Activated CD4-positive, alpha-beta memory T cell treated with anti-CD3 and anti-CD28 coated beads for 36 hours (primary cell): Measurements from ENCODE around the gene IRAK2. TPM values are rescaled to one million over a fixed set of nuclear protein-coding genes. Genes with fewer than 3 reads are reported as not detected.

Source experiments
- CTCF ChIA-PET: fragments of 350-600 bp; sonication (Branson Sonifier 250); formaldehyde crosslinking; loops from one replicate; lab custom pipeline; 2021; ENCODE audit warnings: antibody characterized with exemption, inconsistent platforms; lab: Charles Lee
- POLR2A ChIA-PET: fragments of 350-600 bp; sonication (Branson Sonifier 250); formaldehyde crosslinking; loops from one replicate; lab custom pipeline; 2021; ENCODE audit warnings: antibody characterized with exemption; lab: Charles Lee
- DNase-seq: peaks from one replicate; pipeline ENCODE4 v3.0.0-alpha.2; 2020
- H3K27ac Mint-ChIP-seq: one replicate; pipeline ENCODE4 v1.8.0; 2021; ENCODE audit warnings: mixed read lengths
- H3K27me3 Mint-ChIP-seq: one replicate; pipeline ENCODE4 v1.8.0; 2021; ENCODE audit warnings: mixed read lengths
- H3K36me3 Mint-ChIP-seq: one replicate; pipeline ENCODE4 v1.8.0; 2021; ENCODE audit warnings: mixed read lengths
- H3K4me1 Mint-ChIP-seq: one replicate; pipeline ENCODE4 v1.8.0; 2021; ENCODE audit warnings: low read depth, mixed read lengths
- H3K4me3 Mint-ChIP-seq: one replicate; pipeline ENCODE4 v1.8.0; 2021; ENCODE audit warnings: mild to moderate bottlenecking, mixed read lengths
- H3K9me3 Mint-ChIP-seq: one replicate; pipeline ENCODE4 v1.8.0; 2021; ENCODE audit warnings: mixed read lengths
- intact Hi-C: fragments of 100-400 bp; cut with micrococcal nuclease; formaldehyde crosslinking; loops from one replicate; pipeline ENCODE4 v1.15.1; 2023
- total RNA-seq, 2 experiments: library from RNA; stranded (reverse); gene quantifications; one replicate each; pipeline ENCODE4 v1.2.3, GENCODE V29; 2021

The IRAK2 gene
- total RNA-seq, 2 experiments from 2014 or later, result 7.3 to 8.3 TPM

- H3K4me1 Mint-ChIP-seq, result peaks cover 66% of the 10 kb centered on the region
- no peaks in the 10 kb centered on the region for H3K27me3 Mint-ChIP-seq
- POLR2A ChIA-PET, result interaction anchor here (1.0 kb wide), 1 partner anchor 16 kb away, joined by 5 read pairs; no protein-coding TSS in a partner anchor
- intact Hi-C loops, result loop anchor here (5.0 kb wide), 1 partner anchor 162 kb away; the partner anchor contains the start of gene BRK1
- CTCF ChIA-PET, result interaction anchor here (0.6 to 2.2 kb wide), 7 partner anchors 14 to 347 kb away, joined by 3 to 12 read pairs (median 3); partner anchors contain the start of genes CRELD1 and GHRL
- H3K4me3 Mint-ChIP-seq, result no peak overlapping the region
- no peaks in the 10 kb centered on the region for H3K9me3 Mint-ChIP-seq
- DNase-seq, result no peak
- H3K27ac Mint-ChIP-seq, result peak overlapping the region; percentile 3
- peaks cover 51% of the 10 kb centered on the region for H3K36me3 Mint-ChIP-seq
Observed at GRCh38 chr3:10279384-10280176, 114.9 kb downstream of the IRAK2 start.

- peak; percentile 41 for DNase-seq
- Mint-ChIP-seq H3K4me1 (peaks cover 71% of the 10 kb centered on the region), H3K9me3 (no peaks in the 10 kb centered on the region), H3K36me3 (peaks cover 51% of the 10 kb centered on the region), H3K27ac (peak overlapping the region; percentile 3), H3K4me3 (no peak overlapping the region), H3K27me3 (no peaks in the 10 kb centered on the region)
- CTCF ChIA-PET, result interaction anchor here (0.7 to 2.2 kb wide), 7 partner anchors 13 to 347 kb away, joined by 3 to 12 read pairs (median 3); partner anchors contain the start of genes CRELD1 and GHRL
- intact Hi-C loops, result loop anchor here (5.0 kb wide), 1 partner anchor 163 kb away; the partner anchor contains the start of gene BRK1
- POLR2A ChIA-PET, result interaction anchor here (1.0 kb wide), 1 partner anchor 16 kb away, joined by 5 read pairs; no protein-coding TSS in a partner anchor
Observed at GRCh38 chr3:10280177-10280529, 115.4 kb downstream of the IRAK2 start.

- Mint-ChIP-seq H3K27me3 (no peaks in the 10 kb centered on the region), H3K27ac (peak overlapping the region; percentile 3), H3K4me1 (peaks cover 71% of the 10 kb centered on the region), H3K36me3 (peaks cover 51% of the 10 kb centered on the region), H3K9me3 (no peaks in the 10 kb centered on the region), H3K4me3 (no peak overlapping the region)
- ChIA-PET CTCF (interaction anchor here (0.7 to 2.2 kb wide), 7 partner anchors 13 to 348 kb away, joined by 3 to 12 read pairs (median 3); partner anchors contain the start of genes CRELD1 and GHRL), POLR2A (interaction anchor here (1.0 kb wide), 1 partner anchor 17 kb away, joined by 5 read pairs; no protein-coding TSS in a partner anchor)
- no peak for DNase-seq
- intact Hi-C loops, result loop anchor here (5.0 kb wide), 1 partner anchor 163 kb away; the partner anchor contains the start of gene BRK1
Observed at GRCh38 chr3:10280571-10280970, 115.9 kb downstream of the IRAK2 start.

GRCh38 chr3:10281951-10282350 is 117.2 kb downstream of the IRAK2 start:
- CTCF ChIA-PET, result no interaction called here
- DNase-seq, result no peak
- H3K4me1 Mint-ChIP-seq, result peaks cover 79% of the 10 kb centered on the region
- POLR2A ChIA-PET, result no interaction called here
- H3K4me3 Mint-ChIP-seq, result no peak overlapping the region
- H3K36me3 Mint-ChIP-seq, result peaks cover 48% of the 10 kb centered on the region
- intact Hi-C loops, result loop anchor here (5.0 kb wide), 1 partner anchor 165 kb away; the partner anchor contains the start of gene BRK1
- no peaks in the 10 kb centered on the region for H3K9me3 Mint-ChIP-seq
- peak overlapping the region; percentile 65 for H3K27ac Mint-ChIP-seq
- no peaks in the 10 kb centered on the region for H3K27me3 Mint-ChIP-seq

- Mint-ChIP-seq H3K9me3 (no peaks in the 10 kb centered on the region), H3K4me1 (peaks cover 69% of the 10 kb centered on the region), H3K27me3 (no peaks in the 10 kb centered on the region), H3K27ac (peak overlapping the region; percentile 16), H3K36me3 (peaks cover 48% of the 10 kb centered on the region), H3K4me3 (no peak overlapping the region)
- ChIA-PET CTCF (interaction anchor here (5.2 kb wide), 1 partner anchor 21 kb away, joined by 29 read pairs; no protein-coding TSS in a partner anchor), POLR2A (no interaction called here)
- DNase-seq, result no peak
- intact Hi-C loops, result loop anchor here (1.0 to 5.0 kb wide), 3 partner anchors 19 to 166 kb away; partner anchors contain the start of gene BRK1
Observed at GRCh38 chr3:10283638-10284037, 118.9 kb downstream of the IRAK2 start.

GRCh38 chr3:10284496-10284895 is 119.8 kb downstream of the IRAK2 start:
- ChIA-PET CTCF (interaction anchor here (5.2 kb wide), 1 partner anchor 22 kb away, joined by 29 read pairs; no protein-coding TSS in a partner anchor), POLR2A (no interaction called here)
- H3K36me3 Mint-ChIP-seq, result peaks cover 45% of the 10 kb centered on the region
- H3K9me3 Mint-ChIP-seq, result no peaks in the 10 kb centered on the region
- peak; percentile 68 for DNase-seq
- H3K4me3 Mint-ChIP-seq, result no peak overlapping the region
- H3K27ac Mint-ChIP-seq, result peak overlapping the region; percentile 81
- intact Hi-C loops, result loop anchor here (1.0 to 5.0 kb wide), 3 partner anchors 20 to 167 kb away; partner anchors contain the start of gene BRK1
- peaks cover 61% of the 10 kb centered on the region for H3K4me1 Mint-ChIP-seq
- H3K27me3 Mint-ChIP-seq, result no peaks in the 10 kb centered on the region

- Mint-ChIP-seq H3K27me3 (no peaks in the 10 kb centered on the region), H3K36me3 (peaks cover 36% of the 10 kb centered on the region), H3K9me3 (no peaks in the 10 kb centered on the region), H3K4me1 (peaks cover 51% of the 10 kb centered on the region), H3K4me3 (no peak overlapping the region), H3K27ac (peak overlapping the region; percentile 81)
- CTCF ChIA-PET, result interaction anchor here (0.6 to 5.2 kb wide), 4 partner anchors 23 to 163 kb away, joined by 3 to 29 read pairs (median 5); partner anchors contain the start of gene TATDN2
- POLR2A ChIA-PET, result interaction anchor here (1.7 kb wide), 1 partner anchor 22 kb away, joined by 6 read pairs; no protein-coding TSS in a partner anchor
- DNase-seq, result peak; percentile 55
- intact Hi-C loops, result loop anchor here (2.0 kb wide), 1 partner anchor 21 kb away; no protein-coding TSS in a partner anchor
Observed at GRCh38 chr3:10285272-10286132, 120.8 kb downstream of the IRAK2 start.

GRCh38 chr3:10286133-10286524 is 121.4 kb downstream of the IRAK2 start:
- no peaks in the 10 kb centered on the region for H3K27me3 Mint-ChIP-seq
- H3K4me1 Mint-ChIP-seq, result peaks cover 45% of the 10 kb centered on the region
- ChIA-PET CTCF (interaction anchor here (0.6 to 5.2 kb wide), 7 partner anchors 13 to 304 kb away, joined by 3 to 29 read pairs (median 3); partner anchors contain the start of gene TATDN2), POLR2A (interaction anchor here (1.7 kb wide), 1 partner anchor 23 kb away, joined by 6 read pairs; no protein-coding TSS in a partner anchor)
- intact Hi-C loops, result no loop called here
- H3K36me3 Mint-ChIP-seq, result peaks cover 30% of the 10 kb centered on the region
- H3K4me3 Mint-ChIP-seq, result no peak overlapping the region
- peak overlapping the region; percentile 76 for H3K27ac Mint-ChIP-seq
- no peak for DNase-seq
- no peaks in the 10 kb centered on the region for H3K9me3 Mint-ChIP-seq

- H3K4me1 Mint-ChIP-seq, result peaks cover 45% of the 10 kb centered on the region
- ChIA-PET CTCF (interaction anchor here (0.7 to 5.2 kb wide), 9 partner anchors 13 to 441 kb away, joined by 3 to 29 read pairs (median 3); partner anchors contain the start of gene CRELD1), POLR2A (interaction anchor here (1.7 kb wide), 1 partner anchor 24 kb away, joined by 6 read pairs; no protein-coding TSS in a partner anchor)
- peak overlapping the region; percentile 18 for H3K27ac Mint-ChIP-seq
- peaks cover 29% of the 10 kb centered on the region for H3K36me3 Mint-ChIP-seq
- H3K4me3 Mint-ChIP-seq, result no peak overlapping the region
- no peaks in the 10 kb centered on the region for H3K9me3 Mint-ChIP-seq
- no peaks in the 10 kb centered on the region for H3K27me3 Mint-ChIP-seq
- DNase-seq, result peak; percentile 43
- intact Hi-C loops, result no loop called here
Observed at GRCh38 chr3:10286596-10287295, 122.0 kb downstream of the IRAK2 start.

GRCh38 chr3:10287936-10288574 is 123.3 kb downstream of the IRAK2 start:
- POLR2A ChIA-PET, result no interaction called here
- H3K4me3 Mint-ChIP-seq, result no peak overlapping the region
- CTCF ChIA-PET, result interaction anchor here (1.1 to 5.2 kb wide), 6 partner anchors 17 to 443 kb away, joined by 3 to 29 read pairs (median 3); partner anchors contain the start of gene CRELD1
- H3K36me3 Mint-ChIP-seq, result peaks cover 23% of the 10 kb centered on the region
- no peaks in the 10 kb centered on the region for H3K9me3 Mint-ChIP-seq
- no peak for DNase-seq
- no peak overlapping the region for H3K27ac Mint-ChIP-seq
- peaks cover 37% of the 10 kb centered on the region for H3K4me1 Mint-ChIP-seq
- H3K27me3 Mint-ChIP-seq, result no peaks in the 10 kb centered on the region
- intact Hi-C loops, result no loop called here
